ENCODE measurements around the gene VCP. TPM values are rescaled to one million over a fixed set of nuclear protein-coding genes. Genes with fewer than 3 reads are reported as not detected.
A peak's percentile ranks its signal among the peaks of the same experiment; 100 is the strongest.

Gene VCP
- total RNA-seq, 1 experiment from 2014 or later = 170 TPM

GRCh38 chr9:35114113-35114839, 41.9 kb upstream of the VCP start:
- ChIA-PET CTCF (interaction anchor here (0.9 to 2.8 kb wide), 5 partner anchors 11 to 364 kb away, joined by 3 to 19 read pairs (median 3); partner anchors contain the start of gene STOML2), RAD21 (ENCODE audit: low non-redundant PET in 1 of 2, low total read pairs in 2 of 2, uncharacterized antibody in 2 of 2, unreplicated experiment in 2 of 2) (no interaction called here), POLR2A (interaction anchor here (1.5 kb wide), 1 partner anchor 11 kb away, joined by 11 read pairs; the partner anchor contains the start of gene STOML2)
- Histone ChIP-seq H3K27ac (ENCODE audit: low read depth, low read length) (peak overlapping the region; percentile 56), H3K79me2 (ENCODE audit: insufficient read depth, low read length) (no peaks in the 10 kb centered on the region), H3K4me2 (ENCODE audit: low read length) (peak overlapping the region; percentile 98), H3K4me3 (replicated peaks in 1 of 2; ENCODE audit: low read depth in 1 of 2, low read length in 2 of 2) (peak overlapping the region; percentile 58 to 68), H3K9ac (ENCODE audit: low read length) (peak overlapping the region; percentile 52), H3K27me3 (ENCODE audit: insufficient read depth, low read length) (no peaks in the 10 kb centered on the region), H3K4me1 (ENCODE audit: control insufficient read depth in 1 of 2, insufficient read depth in 2 of 2, low read length in 2 of 2) (peaks cover 40 to 71% of the 10 kb centered on the region in 2 experiments), H3K9me2 (ENCODE audit: insufficient read depth) (no peaks in the 10 kb centered on the region), H3K36me3 (ENCODE audit: control insufficient read depth in 1 of 2, insufficient read depth in 2 of 2, low read length in 2 of 2) (no peaks in the 10 kb centered on the region), H3K9me3 (ENCODE audit: control insufficient read depth in 1 of 2, insufficient read depth in 1 of 2, low read depth in 1 of 2, low read length in 2 of 2) (no peaks in the 10 kb centered on the region), H4K20me1 (ENCODE audit: insufficient read depth) (no peaks in the 10 kb centered on the region), H2AFZ (ENCODE audit: low read depth, low read length, poor library complexity, severe bottlenecking) (no peak overlapping the region)
- intact Hi-C loops (cut with micrococcal nuclease) = loop anchor here (10.0 kb wide), 1 partner anchor 541 kb away; the partner anchor contains the start of genes CCDC107, RMRP and SIT1
- DNase-seq (ENCODE audit: low read depth, low spot score) (peak; percentile 51), ATAC-seq (peak; percentile 21)
- BruUV-seq (replicated peaks) = no TSS peak
- TF ChIP-seq EGR1 (IDR thresholded peaks at IDR 0.05; ENCODE audit: low read depth) (no peak), JUND (IDR thresholded peaks at IDR 0.05) (no peak), CEBPB (IDR thresholded peaks at IDR 0.05; ENCODE audit: low read depth) (no peak), CBX3 (IDR thresholded peaks at IDR 0.05; ENCODE audit: low read depth) (no peak)

GRCh38 chr9:35112257-35113020, 40.0 kb upstream of the VCP start:
- intact Hi-C loops (cut with micrococcal nuclease) = loop anchor here (10.0 kb wide), 1 partner anchor 542 kb away; the partner anchor contains the start of genes CCDC107, RMRP and SIT1
- peak overlapping the region; percentile 35 for H3K9ac ChIP-seq (ENCODE audit: low read length)
- no peaks in the 10 kb centered on the region for H3K9me2 ChIP-seq (ENCODE audit: insufficient read depth)
- CTCF ChIA-PET = interaction anchor here (1.1 to 2.0 kb wide), 3 partner anchors 17 to 491 kb away, joined by 3 to 7 read pairs (median 4); no protein-coding TSS in a partner anchor
- RAD21 ChIA-PET (ENCODE audit: low non-redundant PET in 1 of 2, low total read pairs in 2 of 2, uncharacterized antibody in 2 of 2, unreplicated experiment in 2 of 2) = no interaction called here
- no TSS peak for BruUV-seq (replicated peaks)
- H3K4me2 ChIP-seq (ENCODE audit: low read length) = peak overlapping the region; percentile 73
- POLR2A ChIA-PET = interaction anchor here (2.0 kb wide), 1 partner anchor 9 kb away, joined by 11 read pairs; the partner anchor contains the start of gene STOML2
- H3K36me3 ChIP-seq (ENCODE audit: control insufficient read depth in 1 of 2, insufficient read depth in 2 of 2, low read length in 2 of 2) = no peaks in the 10 kb centered on the region
- H3K27ac ChIP-seq (ENCODE audit: low read depth, low read length) = peak overlapping the region; percentile 54
- no peaks in the 10 kb centered on the region for H3K79me2 ChIP-seq (ENCODE audit: insufficient read depth, low read length)
- no peak for ATAC-seq
- no peaks in the 10 kb centered on the region for H3K9me3 ChIP-seq (ENCODE audit: control insufficient read depth in 1 of 2, insufficient read depth in 1 of 2, low read depth in 1 of 2, low read length in 2 of 2)
- no peak overlapping the region for H2AFZ ChIP-seq (ENCODE audit: low read depth, low read length, poor library complexity, severe bottlenecking)
- H3K27me3 ChIP-seq (ENCODE audit: insufficient read depth, low read length) = no peaks in the 10 kb centered on the region
- H3K4me3 ChIP-seq (replicated peaks in 1 of 2; ENCODE audit: low read depth in 1 of 2, low read length in 2 of 2) = peak overlapping the region in 1 of 2 experiments; percentile 44; a peak in 2 of 4 replicates
- DNase-seq (ENCODE audit: low read depth, low spot score) = no peak
- H4K20me1 ChIP-seq (ENCODE audit: insufficient read depth) = no peaks in the 10 kb centered on the region
- peaks cover 40 to 71% of the 10 kb centered on the region in 2 experiments for H3K4me1 ChIP-seq (ENCODE audit: control insufficient read depth in 1 of 2, insufficient read depth in 2 of 2, low read length in 2 of 2)
- no peak for TF ChIP-seq TCF7L2 (IDR thresholded peaks at IDR 0.05; ENCODE audit: borderline replicate concordance, extremely low read depth, insufficient read depth, insufficient read length)
- no peak for TF ChIP-seq POLR2A (IDR thresholded peaks at IDR 0.05; ENCODE audit: borderline replicate concordance, extremely low read depth, insufficient read depth, insufficient read length)
- TF ChIP-seq RAD21 (IDR thresholded peaks at IDR 0.05; ENCODE audit: low read depth) = no peak
- no peak for TF ChIP-seq FOSL1 (IDR thresholded peaks at IDR 0.05; ENCODE audit: low read depth)
- no peak for TF ChIP-seq ATF3 (IDR thresholded peaks at IDR 0.05)
- TF ChIP-seq YY1 (IDR thresholded peaks at IDR 0.05; ENCODE audit: extremely low read depth, insufficient replicate concordance, low read depth, low read length) = no peak
- TF ChIP-seq REST (IDR thresholded peaks at IDR 0.05; ENCODE audit: low read depth) = no peak
- TF ChIP-seq POLR2AphosphoS5 (IDR thresholded peaks at IDR 0.05; ENCODE audit: low read depth, low read length) = no peak
